Activated CD4-positive, alpha-beta T cell treated with anti-CD3 and anti-CD28 coated beads, Interleukin-10, Interleukin-2, amounts not matched to agents 100 ng/mL and 50 ng/mL, durations not matched to agents 16 hours and 8 hours (primary cell): ENCODE results near the gene NUDT1.
A peak's percentile ranks its signal among the peaks of the same experiment; 100 is the strongest.
"Not testable (repeated sequence)": the region's sequence is repeated elsewhere in the genome, so short reads cannot be mapped to it uniquely, and the experiment has no call there.

ENCODE experiments used
- DNase-seq: peaks from one replicate; pipeline ENCODE4 v3.0.0-alpha.2; 2020

Gene NUDT1

DNA sequence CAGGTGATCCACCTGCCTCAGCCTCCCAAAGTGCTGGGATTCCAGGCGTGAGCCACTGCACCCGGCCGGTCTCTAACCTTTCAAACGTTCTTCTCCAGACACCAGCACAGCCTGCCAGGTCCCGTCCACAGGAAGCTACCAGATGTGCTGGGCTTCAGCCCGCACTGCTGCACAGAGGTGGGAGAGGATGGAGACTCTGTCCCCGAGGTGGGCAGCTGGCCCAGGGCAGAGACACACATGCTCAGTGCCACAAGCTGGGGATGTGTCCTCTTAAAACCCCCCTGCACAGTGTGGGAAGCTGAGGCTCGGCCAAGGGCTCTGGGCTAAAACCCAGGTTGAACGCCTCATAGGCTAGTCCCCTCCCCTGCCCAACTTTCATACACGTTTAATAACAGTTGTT lies 9.4 kb downstream of the NUDT1 start:
- no peak for DNase-seq

GRCh38 chr7:2251841-2252771 lies 10.1 kb downstream of the NUDT1 start:
- no peak for DNase-seq

- no peak for DNase-seq
These were observed 11.0 kb downstream of the NUDT1 start for GRCh38 chr7:2253021-2253420.

GRCh38 chr7:2253525-2254244 lies 11.7 kb downstream of the NUDT1 start:
- no peak for DNase-seq

DNA sequence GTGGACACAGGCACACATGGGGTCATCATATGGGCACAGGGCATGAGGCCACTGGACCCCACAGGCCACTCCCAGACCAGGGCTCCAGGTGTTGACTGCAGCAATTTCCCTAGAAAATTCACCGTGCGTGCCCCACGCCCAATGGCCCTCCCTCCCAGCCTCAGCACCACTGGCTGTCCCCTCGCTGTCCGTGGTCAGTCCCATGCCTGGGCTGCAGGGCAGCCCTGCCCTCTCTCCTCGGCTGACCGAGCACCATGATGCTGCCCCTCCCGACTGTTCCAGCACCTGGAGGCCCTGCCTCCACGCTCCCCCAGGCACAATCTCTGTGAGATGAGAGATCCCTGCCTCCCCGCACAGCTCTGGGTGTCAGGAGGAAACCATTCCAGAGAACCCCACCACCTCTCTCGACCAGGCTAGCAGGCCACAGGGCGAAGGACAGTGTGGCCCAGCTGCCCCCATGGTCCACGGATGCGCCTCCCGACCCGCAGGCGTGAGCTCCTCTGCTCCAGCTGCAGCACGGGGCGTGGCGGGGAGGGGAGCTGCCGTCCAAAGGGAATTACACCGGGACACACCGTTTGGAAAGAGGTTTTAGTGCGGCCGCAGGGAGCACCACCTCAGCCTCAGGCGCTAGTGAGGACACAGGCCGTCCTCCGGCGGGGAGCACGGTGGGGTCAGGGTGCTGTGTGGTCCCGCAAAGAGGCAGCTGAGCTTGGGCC lies 12.6 kb downstream of the NUDT1 start:
- DNase-seq = no peak

- DNase-seq = peak; percentile 43
These were observed 13.4 kb downstream of the NUDT1 start for GRCh38 chr7:2255145-2256139.

DNA sequence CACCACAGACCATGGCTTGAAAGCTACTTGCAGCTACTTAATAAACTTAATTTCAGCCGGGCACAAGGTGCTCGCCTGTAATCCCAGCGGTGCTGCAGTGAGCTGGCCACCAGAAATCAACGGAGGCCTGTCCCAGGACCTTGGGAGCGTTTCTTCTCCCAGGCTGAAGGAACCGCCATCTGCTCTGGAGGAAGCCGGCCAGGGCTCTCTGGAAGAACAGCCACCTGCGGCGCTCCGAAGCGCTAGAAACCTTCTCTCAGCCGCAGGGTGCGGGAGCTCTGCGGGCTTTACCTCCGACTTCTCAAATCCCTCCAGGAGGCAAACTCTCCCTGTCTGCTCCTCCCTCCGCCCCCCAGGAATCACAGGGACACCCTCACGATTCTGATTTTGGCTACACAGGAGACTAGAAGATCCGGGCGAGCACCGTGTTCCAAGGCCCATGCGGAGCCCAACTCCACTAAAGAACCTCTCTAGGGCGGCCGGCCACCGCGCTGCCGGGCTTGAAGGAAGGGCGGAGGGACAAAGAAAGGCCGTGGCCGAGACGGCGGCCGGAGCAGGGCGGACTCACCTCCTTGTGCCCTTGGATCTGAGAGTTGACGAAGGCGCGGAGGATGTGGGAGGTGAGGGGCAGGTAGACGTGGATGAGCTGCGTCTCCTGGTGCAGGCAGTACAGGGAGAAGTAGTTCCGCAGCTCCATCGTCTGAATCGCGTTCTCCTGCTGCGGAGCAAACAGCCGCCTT lies 14.4 kb downstream of the NUDT1 start:
- DNase-seq = no peak

- no peak for DNase-seq
These were observed 15.1 kb downstream of the NUDT1 start for GRCh38 chr7:2257046-2257551.

DNA sequence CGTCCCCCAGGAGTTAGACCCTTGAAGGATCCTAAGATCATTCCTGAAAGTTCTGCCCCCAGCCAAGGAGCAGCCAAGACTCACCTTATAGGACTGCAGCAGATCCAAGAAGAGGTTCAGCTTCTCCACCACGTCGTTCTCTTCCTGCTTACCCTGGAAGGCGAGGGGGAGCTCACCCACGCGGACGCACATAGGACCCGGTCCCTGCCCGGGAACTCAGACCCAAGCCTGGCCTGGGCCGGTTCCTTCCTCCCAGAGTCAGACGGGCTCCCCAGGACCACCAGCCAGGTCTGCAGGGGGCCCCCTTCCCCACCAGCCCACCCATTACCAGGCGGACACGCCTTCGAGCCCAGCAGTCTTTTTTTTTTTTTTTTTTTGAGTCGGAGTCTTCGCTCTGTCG lies 15.6 kb downstream of the NUDT1 start:
- no peak for DNase-seq

DNA sequence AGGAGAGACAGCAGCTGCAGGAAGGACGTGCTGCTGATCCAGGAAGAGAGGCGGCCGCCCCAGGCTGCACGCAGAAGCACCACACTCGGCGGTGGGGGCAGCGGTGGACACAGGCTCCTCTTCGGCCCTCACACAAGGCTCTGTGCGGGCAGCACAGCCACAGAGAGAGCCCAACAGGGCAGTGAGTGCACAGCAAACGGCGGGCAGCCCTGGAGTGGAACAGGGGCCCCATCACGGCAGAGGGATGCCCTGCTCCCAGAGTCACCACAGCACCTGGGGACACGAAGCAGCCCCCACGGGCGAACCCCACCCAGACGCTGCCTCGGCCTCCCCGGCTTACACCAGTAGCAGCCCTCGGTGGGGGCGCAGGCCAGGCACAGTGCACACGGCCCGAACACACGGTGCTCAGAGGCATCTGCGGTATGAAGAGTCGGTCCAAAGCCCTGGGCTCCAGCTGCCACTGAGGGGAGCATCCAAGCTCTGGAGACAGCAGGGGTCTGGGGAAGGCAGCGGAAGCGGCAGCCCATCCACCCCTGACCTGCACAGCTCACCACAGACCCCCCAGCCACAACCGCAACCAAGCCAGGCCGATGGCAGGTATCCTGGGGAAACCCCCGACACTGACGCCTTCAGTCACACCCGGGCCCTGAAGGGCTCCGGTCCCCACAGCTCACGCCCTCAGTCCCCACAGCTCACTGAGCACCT lies 16.8 kb downstream of the NUDT1 start:
- no peak for DNase-seq

- no peak for DNase-seq
These were observed 17.5 kb downstream of the NUDT1 start for GRCh38 chr7:2259480-2259879.

DNA sequence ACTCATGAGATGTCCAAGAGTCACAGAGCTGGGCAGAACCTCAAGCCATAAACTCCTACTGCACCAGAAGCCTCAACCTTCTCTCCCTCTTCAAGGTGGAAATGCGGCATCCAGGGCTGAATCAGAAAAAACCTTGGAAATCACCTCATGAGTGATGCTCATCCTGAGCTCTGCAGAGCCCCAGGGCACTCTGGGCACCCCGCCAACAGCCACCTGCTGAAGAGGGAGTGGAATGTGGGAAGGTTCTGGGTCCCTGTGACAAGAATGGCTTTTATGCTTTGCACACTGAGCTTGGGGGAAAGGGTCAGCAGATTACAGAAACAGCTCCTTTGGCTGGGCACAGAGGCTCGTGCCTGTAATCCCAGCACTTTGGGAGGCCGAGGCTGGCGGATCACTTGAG lies 18.8 kb downstream of the NUDT1 start:
- no peak for DNase-seq

GRCh38 chr7:2261611-2262010 lies 19.6 kb downstream of the NUDT1 start:
- DNase-seq = no peak

GRCh38 chr7:2263176-2263575 lies 21.1 kb downstream of the NUDT1 start:
- no peak for DNase-seq

DNA sequence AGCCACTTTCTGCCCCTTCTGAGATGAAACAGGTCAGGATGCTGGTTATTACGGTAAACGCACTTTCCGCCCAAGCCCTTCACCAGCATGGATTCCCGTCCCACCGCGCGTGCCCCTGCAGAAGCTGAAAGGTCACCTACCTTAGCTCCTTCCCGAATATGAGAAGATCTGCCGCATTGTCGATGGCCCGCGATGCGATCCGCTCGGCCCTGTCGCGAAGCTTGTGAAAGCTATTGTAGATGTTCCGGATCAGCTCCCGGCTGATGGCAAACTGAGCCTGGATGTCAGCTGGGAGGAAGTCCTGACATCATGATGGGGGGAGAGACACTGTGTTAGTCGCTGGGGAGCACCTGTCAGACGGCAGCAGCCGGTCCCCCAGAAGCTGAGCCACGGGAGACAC lies 22.1 kb downstream of the NUDT1 start:
- DNase-seq = no peak

DNA sequence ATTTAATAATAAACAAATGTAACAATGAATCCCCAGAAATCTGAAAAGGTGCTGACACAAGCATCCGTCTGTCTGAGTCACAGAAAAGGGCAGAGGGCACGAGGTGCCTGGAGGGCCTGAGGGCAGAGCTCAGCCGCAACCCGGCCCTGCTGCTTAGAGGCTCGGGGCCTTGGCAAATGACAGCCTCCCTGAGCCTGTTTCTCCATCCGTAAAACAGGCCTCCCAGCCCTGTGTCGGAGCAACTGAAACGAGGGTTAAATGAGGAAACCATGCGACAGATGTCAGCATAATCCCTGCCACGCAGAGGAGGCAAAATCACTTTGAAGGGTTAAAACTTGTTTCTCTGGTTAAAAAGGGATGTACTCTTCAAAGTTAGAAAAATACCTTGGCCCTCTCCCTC lies 24.9 kb downstream of the NUDT1 start:
- no peak for DNase-seq

GRCh38 chr7:2269089-2269990 lies 27.3 kb downstream of the NUDT1 start:
- DNase-seq = not testable (repeated sequence)

- no peak for DNase-seq
These were observed 28.0 kb downstream of the NUDT1 start for GRCh38 chr7:2269991-2270460.

DNA sequence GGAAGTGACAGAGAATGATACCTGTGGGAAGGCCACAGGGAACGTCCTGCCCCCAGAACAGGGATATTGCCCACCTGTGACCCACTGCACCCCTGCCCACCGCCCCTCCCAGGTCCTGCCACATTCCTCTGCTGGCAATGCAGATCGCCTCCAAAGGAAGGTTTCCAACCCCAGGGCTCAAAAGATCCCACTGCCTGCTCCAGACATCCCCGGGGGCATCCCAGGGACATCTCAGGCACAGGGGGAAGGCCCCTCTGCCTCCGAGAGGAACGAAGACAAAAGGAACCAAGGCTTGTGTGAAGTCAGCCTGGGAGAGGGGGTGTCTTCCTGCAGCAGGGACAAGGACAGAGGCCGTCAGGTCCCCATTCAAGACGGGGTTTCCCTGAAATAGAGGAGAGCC lies 28.5 kb downstream of the NUDT1 start:
- DNase-seq = no peak
